Measurements from ENCODE around the gene TALDO1. TPM values are rescaled to one million over a fixed set of nuclear protein-coding genes. Genes with fewer than 3 reads are reported as not detected.

TALDO1 gene
- total RNA-seq, 2 donors from 2014 or later: 90.3 to 111 TPM

DNA sequence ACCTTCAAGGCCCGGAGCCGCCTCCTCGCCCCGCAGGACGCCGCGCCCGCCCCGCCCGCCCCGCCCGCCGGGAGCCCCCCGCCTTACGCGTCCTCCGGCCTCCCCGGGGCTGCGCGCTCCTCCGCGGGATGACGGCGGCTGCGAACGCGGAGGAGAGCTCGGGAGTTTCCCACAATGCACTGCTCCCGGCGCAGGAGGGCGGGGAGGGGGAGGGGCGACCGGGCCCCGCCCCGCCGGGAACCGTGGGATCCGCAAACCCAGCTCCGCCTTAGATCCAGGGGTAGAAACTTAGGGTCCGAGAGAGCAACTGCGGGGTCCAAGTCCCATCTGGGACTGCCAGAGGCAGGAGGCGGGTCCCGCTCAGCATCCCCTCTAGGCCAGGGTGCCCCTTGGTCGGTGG, 42.7 kb downstream of the TALDO1 start, which contains the start of gene CEND1:
Gene CEND1, minus strand, starts transcription at position 148 of the 400 bp plus-strand sequence. CDS start 1,514 bp downstream, outside the sequence.
- Histone ChIP-seq H3K9me3 (no peaks in the 10 kb centered on the region), H3K36me3 (no peaks in the 10 kb centered on the region), H3K27me3 (peaks cover 0 to 9% of the 10 kb centered on the region in 2 donors), H3K4me3 (peak within 1 kb of the TSS in 1 of 2 donors; percentile 16), H3K27ac (no peak within 1 kb of the TSS), H3K4me1 (peaks cover 0 to 12% of the 10 kb centered on the region in 2 donors)
- TF ChIP-seq, protein P1, sequence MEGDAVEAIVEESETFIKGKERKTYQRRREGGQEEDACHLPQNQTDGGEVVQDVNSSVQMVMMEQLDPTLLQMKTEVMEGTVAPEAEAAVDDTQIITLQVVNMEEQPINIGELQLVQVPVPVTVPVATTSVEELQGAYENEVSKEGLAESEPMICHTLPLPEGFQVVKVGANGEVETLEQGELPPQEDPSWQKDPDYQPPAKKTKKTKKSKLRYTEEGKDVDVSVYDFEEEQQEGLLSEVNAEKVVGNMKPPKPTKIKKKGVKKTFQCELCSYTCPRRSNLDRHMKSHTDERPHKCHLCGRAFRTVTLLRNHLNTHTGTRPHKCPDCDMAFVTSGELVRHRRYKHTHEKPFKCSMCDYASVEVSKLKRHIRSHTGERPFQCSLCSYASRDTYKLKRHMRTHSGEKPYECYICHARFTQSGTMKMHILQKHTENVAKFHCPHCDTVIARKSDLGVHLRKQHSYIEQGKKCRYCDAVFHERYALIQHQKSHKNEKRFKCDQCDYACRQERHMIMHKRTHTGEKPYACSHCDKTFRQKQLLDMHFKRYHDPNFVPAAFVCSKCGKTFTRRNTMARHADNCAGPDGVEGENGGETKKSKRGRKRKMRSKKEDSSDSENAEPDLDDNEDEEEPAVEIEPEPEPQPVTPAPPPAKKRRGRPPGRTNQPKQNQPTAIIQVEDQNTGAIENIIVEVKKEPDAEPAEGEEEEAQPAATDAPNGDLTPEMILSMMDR (IDR thresholded peaks at IDR 0.05): no peak
- DNase-seq (ENCODE audit: low spot score): no peak

DNA sequence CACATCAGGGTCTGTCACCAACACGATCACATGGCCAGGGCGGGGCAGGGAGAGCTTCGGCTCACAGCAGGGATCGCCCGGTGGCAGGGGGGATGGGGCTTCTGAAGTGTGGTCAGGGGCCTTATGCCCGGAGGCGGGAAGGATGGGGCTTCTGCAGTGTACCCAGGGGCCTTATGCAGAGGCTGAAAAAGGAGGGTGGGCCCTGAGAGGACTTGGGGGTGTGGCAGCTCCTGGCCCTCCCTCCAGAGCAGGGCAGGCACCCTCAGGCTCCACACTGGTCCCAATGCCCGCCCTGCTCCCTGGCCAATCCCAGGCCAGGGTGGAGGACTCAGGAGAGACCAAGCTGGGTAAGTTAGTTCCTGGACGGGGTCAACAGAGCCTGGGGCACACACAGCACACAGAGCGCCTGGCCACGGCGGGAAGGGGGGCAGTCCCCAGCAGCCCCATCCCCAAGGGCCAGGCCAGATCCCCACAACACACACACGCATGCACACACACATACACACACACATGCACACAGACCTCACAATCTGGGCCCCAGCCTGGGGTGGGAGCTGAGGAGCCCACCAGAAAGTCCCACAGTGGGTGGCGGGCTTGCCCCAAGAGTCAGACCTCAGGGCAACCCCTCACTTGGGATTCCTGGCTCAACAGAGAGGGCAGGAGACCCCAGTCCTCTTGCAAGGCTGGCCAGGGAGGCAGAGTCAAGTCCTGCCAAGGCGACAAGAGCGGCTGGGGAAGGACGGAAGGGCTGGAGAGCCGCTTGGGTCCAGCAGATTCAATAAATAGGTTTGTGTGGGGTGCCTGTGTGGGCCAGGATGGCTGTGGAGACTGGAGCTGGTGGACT, 43.7 kb downstream of the TALDO1 start:
- no peak overlapping the region for H3K4me3 ChIP-seq
- DNase-seq (ENCODE audit: low spot score): no peak
- H3K27me3 ChIP-seq: peaks cover 0 to 9% of the 10 kb centered on the region in 2 donors
- TF ChIP-seq, protein P1 (IDR thresholded peaks at IDR 0.05): no peak
- H3K36me3 ChIP-seq: no peaks in the 10 kb centered on the region
- peaks cover 0 to 22% of the 10 kb centered on the region in 2 donors for H3K4me1 ChIP-seq
- H3K9me3 ChIP-seq: no peaks in the 10 kb centered on the region
- H3K27ac ChIP-seq: no peak overlapping the region

DNA sequence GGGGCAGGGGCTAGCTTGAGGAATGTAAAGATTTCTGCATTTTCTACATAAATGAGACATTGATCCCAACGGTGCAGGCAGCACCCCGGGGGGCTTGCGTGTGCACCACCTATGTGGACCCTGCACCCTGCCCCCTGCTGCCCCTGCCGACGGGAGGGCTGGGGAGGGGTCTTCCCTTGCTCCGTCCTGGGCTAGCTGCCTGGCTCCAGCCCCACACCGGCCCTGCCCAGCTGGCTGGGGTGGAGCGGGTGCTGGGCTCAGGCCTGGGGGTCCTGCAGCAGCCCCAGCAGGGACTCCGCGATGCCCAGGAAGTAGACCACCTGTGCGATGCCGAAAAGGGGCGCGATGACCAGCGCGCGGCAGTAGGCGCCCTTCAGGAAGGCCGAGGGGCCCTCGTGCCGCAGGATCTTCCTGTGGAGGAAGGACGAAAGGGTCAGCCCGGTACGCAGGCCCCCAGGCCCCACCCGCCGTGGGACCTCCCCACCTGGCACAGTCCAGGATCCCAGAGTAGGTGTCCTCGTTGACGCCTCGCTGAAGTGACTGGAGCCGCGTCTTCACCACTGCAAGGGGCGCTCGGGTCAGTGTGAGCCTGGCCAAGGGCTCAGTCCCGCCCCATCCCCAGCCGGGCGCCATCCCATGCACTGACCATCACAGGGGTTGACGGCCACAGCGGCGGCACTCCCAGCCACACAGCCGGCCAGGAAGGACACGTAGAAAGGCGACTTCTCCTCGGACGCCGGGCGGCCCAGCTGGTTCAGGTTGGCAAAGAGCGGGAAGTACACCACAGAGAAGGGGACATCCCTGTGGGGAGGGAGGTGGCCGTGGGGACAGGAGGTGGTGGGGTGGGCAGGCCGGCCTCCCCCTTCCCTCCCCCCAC, 44.6 kb downstream of the TALDO1 start:
- Histone ChIP-seq H3K27me3 (peaks cover 0 to 9% of the 10 kb centered on the region in 2 donors), H3K4me1 (peaks cover 0 to 31% of the 10 kb centered on the region in 2 donors), H3K4me3 (no peak overlapping the region), H3K27ac (no peak overlapping the region), H3K36me3 (no peaks in the 10 kb centered on the region), H3K9me3 (no peaks in the 10 kb centered on the region)
- no peak for DNase-seq (ENCODE audit: low spot score)
- TF ChIP-seq, protein P1 (IDR thresholded peaks at IDR 0.05): no peak

DNA sequence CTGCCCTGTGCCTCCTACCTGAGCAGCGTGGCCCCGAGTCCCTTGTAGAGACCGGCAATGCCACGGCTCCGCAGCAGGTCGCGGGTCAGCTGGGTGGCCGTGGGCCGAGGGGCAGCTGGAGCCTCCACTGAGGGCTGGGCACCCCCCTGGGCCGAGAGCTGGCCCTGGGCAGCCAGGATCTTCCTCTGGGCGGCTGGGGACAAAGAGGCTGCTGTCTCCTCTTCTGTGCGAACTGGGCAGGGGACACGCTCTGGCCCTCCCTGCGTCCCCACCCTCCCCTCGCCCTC, 45.2 kb downstream of the TALDO1 start:
- Histone ChIP-seq H3K27me3 (peaks cover 0 to 9% of the 10 kb centered on the region in 2 donors), H3K4me1 (peaks cover 0 to 35% of the 10 kb centered on the region in 2 donors)
- TF ChIP-seq, protein P1 (IDR thresholded peaks at IDR 0.05): no peak

DNA sequence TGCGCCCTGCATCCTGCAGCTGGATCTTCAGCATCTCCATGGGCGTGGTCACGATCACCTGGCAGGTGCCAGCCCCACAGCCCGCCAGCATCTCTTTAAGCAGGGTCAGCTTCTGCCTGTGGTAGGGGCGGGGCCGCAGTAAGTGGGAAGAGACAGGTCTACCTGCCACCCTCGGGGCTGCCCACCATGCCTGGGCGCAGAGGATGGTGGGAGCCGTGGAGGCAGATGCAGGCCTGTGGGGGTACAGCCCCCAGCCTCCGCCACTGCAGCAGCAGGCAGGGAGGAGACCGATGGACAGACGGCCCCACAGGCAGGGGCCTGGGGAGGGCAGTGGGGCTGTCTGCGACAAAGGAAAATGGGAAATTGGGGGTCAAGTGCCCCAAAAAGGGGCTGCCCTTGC, 45.6 kb downstream of the TALDO1 start:
- no peak for DNase-seq (ENCODE audit: low spot score)
- Histone ChIP-seq H3K4me1 (peaks cover 0 to 35% of the 10 kb centered on the region in 2 donors), H3K9me3 (no peaks in the 10 kb centered on the region), H3K4me3 (no peak overlapping the region), H3K27me3 (peaks cover 0 to 9% of the 10 kb centered on the region in 2 donors), H3K27ac (no peak overlapping the region), H3K36me3 (no peaks in the 10 kb centered on the region)
- TF ChIP-seq, protein P1 (IDR thresholded peaks at IDR 0.05): no peak

More for the DNA sequence above, 45.2 kb downstream of the TALDO1 start:
- Histone ChIP-seq H3K4me3 (no peak overlapping the region), H3K9me3 (no peaks in the 10 kb centered on the region), H3K36me3 (no peaks in the 10 kb centered on the region), H3K27ac (no peak overlapping the region)
- no peak for DNase-seq (ENCODE audit: low spot score)

Data from right atrium auricular region (tissue), 2 donors.